OCI-LY7 (cell line): Measurements from ENCODE around the gene SH3BGR.
A peak's percentile ranks its signal among the peaks of the same experiment; 100 is the strongest.

Source experiments
- EZH2phosphoT487 ChIP-seq: fragments of 200-600 bp; sonication (generic); IDR thresholded peaks from 2 replicates; pipeline ENCODE4 v1.6.1; 2018; ENCODE audit warnings: low read depth, borderline replicate concordance, mild to moderate bottlenecking, mixed run types, antibody characterized with exemption, low read length, moderate library complexity, mixed read lengths
- TF ChIP-seq, protein P1 (sequence below): fragments of 200-600 bp; sonication (generic); conservative IDR thresholded peaks from 2 replicates; pipeline ENCODE4 v1.5.1; 2014; ENCODE audit warnings: mild to moderate bottlenecking, antibody characterized with exemption, low read length, moderate library complexity, mixed read lengths

DNA sequence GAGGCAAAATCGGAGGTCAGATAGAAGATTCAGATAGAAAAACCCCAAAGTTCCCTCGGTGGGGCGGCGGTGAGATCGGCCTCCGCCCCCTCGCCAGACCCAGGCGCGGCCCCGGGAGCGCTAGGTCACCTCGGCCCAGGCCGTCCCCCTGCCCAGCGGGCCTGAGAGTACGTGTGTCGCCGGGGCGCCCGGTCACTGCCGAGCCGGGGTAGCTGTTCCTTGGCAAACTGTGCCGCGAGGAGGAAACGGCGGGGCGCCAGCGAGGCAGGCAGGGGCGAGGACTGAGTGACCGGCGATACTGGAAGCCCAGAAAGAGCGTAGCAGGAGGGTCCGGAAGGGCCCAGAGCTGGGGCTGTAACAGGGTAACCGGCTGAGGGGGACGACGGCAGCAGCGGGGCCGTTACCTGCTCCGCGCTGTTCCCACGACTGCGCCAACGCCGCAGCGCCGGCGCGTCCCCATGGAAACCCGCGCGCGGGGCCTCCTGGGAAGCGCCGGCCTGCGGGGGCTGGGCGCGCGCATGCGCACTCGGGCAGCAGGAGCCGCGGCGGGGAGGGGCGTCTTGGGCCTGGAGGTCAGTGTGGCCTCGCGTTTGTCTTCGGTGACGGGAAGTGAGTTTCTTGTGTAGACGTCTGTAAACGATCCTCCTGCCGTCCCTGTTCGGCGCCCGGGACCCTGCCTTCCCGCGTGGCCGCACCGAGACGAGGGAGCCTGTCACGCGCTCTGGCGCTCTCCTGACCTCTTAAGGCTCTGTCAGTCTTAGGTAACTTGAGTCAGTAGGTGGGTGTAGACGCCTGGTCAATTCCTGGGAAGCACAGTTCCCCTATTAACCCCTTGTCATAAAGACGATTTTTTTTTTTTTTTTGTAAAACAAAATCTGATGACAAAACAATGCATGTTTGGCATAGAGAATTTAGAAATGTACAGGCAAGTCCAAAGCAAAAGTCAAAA lies 6.2 kb upstream of the SH3BGR start, which contains the start of gene LCA5L:
- TF ChIP-seq, protein P1, sequence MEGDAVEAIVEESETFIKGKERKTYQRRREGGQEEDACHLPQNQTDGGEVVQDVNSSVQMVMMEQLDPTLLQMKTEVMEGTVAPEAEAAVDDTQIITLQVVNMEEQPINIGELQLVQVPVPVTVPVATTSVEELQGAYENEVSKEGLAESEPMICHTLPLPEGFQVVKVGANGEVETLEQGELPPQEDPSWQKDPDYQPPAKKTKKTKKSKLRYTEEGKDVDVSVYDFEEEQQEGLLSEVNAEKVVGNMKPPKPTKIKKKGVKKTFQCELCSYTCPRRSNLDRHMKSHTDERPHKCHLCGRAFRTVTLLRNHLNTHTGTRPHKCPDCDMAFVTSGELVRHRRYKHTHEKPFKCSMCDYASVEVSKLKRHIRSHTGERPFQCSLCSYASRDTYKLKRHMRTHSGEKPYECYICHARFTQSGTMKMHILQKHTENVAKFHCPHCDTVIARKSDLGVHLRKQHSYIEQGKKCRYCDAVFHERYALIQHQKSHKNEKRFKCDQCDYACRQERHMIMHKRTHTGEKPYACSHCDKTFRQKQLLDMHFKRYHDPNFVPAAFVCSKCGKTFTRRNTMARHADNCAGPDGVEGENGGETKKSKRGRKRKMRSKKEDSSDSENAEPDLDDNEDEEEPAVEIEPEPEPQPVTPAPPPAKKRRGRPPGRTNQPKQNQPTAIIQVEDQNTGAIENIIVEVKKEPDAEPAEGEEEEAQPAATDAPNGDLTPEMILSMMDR, result 0 out of 2 replicates have a peak, but pooled peaks have one; percentile 13
- no peak for TF ChIP-seq EZH2phosphoT487
